AG04449 (cell line): ENCODE results near the gene NF1.
"Not testable (repeated sequence)": the region's sequence is repeated elsewhere in the genome, so short reads cannot be mapped to it uniquely, and the experiment has no call there.

ENCODE experiments used
- CTCF ChIA-PET: fragments of 350-600 bp; formaldehyde crosslinking; extraction: SDS; loops from one replicate; lab custom pipeline; 2021; ENCODE audit warnings: antibody characterized with exemption; lab: Yijun Ruan, JAX
- POLR2A ChIA-PET: fragments of 400-600, 350-600 bp; formaldehyde crosslinking; extraction: SDS; loops from one replicate; lab custom pipeline; 2020; ENCODE audit warnings: antibody characterized with exemption, inconsistent platforms; lab: Yijun Ruan, JAX
- DNase-seq: peaks from one replicate; pipeline ENCODE4 v3.0.0-alpha.2; 2010; ENCODE audit warnings: low read depth, low spot score
- H3K4me3 ChIP-seq: 2 replicates; pipeline ENCODE4 v1.5.1; 2011; ENCODE audit warnings: low read depth, mild to moderate bottlenecking, control low read depth, low read length
- TF ChIP-seq, protein P1 (sequence below): IDR thresholded peaks from one replicate; pipeline ENCODE4 v1.5.1; 2011; ENCODE audit warnings: mild to moderate bottlenecking, moderate library complexity, low read length, control low read depth, inconsistent platforms; ENCODE audit not compliant: insufficient read depth; ENCODE audit errors: missing control alignments

The NF1 gene

DNA sequence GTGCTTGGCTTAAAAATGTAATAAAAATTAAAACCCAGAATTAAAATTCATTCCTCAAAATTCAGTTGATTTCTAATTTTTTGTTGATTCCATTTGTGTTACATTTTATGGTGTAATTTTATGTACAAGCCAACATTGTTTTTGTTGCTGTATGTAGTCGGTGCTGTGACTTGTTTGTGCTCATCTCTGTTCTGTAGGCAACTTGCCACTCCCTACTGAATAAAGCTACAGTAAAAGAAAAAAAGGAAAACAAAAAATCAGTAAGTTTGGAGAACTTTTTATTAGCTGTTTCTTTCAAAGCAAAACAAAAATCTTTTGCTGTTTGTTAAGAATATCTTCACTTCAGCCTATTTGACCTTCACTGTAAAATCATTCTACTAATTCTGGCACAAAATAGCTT lies 158.0 kb downstream of the NF1 start:
- CTCF ChIA-PET: interaction anchor here (1.2 to 2.5 kb wide), 2 partner anchors 37 to 120 kb away, joined by 6 to 8 read pairs; no protein-coding TSS in a partner anchor
- POLR2A ChIA-PET: no interaction called here

DNA sequence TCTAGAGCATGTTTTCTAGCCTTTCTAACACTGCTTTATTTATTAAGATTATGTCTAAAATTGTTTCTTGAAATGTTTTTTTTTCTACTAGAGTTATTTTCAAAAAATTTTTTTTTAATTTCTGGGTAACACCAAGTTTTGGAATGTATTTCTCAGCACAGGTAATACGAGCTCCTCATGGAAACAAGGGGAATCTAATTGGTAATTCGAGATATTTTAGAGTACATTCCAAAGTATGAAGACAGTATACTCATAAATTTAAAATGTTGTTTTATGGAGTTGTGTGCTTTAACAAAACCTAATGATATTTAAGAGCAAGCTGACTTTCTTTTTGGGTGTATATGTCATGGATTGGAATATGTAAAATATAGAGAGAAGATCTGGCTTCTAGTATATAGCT lies 159.9 kb downstream of the NF1 start:
- no peak for DNase-seq
- ChIA-PET POLR2A (no interaction called here), CTCF (interaction anchor here (0.9 to 3.4 kb wide), 5 partner anchors 8 to 118 kb away, joined by 3 to 13 read pairs (median 3); no protein-coding TSS in a partner anchor)
- TF ChIP-seq, protein P1, sequence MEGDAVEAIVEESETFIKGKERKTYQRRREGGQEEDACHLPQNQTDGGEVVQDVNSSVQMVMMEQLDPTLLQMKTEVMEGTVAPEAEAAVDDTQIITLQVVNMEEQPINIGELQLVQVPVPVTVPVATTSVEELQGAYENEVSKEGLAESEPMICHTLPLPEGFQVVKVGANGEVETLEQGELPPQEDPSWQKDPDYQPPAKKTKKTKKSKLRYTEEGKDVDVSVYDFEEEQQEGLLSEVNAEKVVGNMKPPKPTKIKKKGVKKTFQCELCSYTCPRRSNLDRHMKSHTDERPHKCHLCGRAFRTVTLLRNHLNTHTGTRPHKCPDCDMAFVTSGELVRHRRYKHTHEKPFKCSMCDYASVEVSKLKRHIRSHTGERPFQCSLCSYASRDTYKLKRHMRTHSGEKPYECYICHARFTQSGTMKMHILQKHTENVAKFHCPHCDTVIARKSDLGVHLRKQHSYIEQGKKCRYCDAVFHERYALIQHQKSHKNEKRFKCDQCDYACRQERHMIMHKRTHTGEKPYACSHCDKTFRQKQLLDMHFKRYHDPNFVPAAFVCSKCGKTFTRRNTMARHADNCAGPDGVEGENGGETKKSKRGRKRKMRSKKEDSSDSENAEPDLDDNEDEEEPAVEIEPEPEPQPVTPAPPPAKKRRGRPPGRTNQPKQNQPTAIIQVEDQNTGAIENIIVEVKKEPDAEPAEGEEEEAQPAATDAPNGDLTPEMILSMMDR: no peak
- H3K4me3 ChIP-seq: no peak overlapping the region

More for the DNA sequence above, 158.0 kb downstream of the NF1 start:
- TF ChIP-seq, protein P1: no peak
- no peak overlapping the region for H3K4me3 ChIP-seq
- no peak for DNase-seq

DNA sequence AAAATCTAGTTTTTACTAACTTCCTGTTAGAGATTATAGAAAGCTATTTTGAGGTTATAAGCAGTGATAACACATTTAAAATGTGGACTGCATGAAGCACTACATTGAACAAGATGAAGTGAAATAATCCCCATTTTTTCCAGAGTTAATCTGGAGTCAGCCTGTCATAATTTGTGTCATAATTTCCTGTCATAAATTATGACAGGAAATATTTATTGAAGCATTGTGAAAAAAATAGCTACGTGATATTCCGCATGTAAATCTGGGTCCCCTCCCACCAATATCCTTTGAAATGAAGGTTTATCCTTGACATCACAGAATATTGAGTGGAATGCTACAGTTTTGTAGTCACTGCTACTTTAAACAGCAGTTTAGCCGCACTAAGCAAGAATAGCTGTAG lies 162.2 kb downstream of the NF1 start:
- no peak overlapping the region for H3K4me3 ChIP-seq
- CTCF ChIA-PET: interaction anchor here (1.1 to 3.4 kb wide), 3 partner anchors 9 to 116 kb away, joined by 4 to 13 read pairs (median 6); no protein-coding TSS in a partner anchor
- POLR2A ChIA-PET: interaction anchor here (1.7 kb wide), 1 partner anchor 12 kb away, joined by 4 read pairs; no protein-coding TSS in a partner anchor
- TF ChIP-seq, protein P1: no peak
- no peak for DNase-seq

DNA sequence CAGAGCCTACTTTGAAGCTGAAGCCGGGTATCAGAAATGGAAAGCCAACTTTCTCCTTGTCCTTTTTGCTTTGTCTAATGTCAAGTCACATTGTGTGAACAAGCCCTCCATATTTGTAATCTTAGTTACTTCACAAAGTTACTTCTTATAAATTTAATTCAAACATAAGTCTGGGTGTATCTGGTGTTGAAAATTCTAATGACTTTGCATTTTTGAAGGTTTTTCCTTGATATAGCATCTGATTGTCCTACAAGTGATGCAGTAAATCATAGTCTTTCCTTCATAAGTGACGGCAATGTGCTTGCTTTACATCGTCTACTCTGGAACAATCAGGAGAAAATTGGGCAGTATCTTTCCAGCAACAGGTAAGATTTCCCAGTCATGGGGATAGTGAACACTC lies 165.4 kb downstream of the NF1 start:
- ChIA-PET POLR2A (no interaction called here), CTCF (interaction anchor here (1.3 kb wide), 1 partner anchor 9 kb away, joined by 5 read pairs; no protein-coding TSS in a partner anchor)
- no peak for DNase-seq
- TF ChIP-seq, protein P1: no peak
- H3K4me3 ChIP-seq: no peak overlapping the region

DNA sequence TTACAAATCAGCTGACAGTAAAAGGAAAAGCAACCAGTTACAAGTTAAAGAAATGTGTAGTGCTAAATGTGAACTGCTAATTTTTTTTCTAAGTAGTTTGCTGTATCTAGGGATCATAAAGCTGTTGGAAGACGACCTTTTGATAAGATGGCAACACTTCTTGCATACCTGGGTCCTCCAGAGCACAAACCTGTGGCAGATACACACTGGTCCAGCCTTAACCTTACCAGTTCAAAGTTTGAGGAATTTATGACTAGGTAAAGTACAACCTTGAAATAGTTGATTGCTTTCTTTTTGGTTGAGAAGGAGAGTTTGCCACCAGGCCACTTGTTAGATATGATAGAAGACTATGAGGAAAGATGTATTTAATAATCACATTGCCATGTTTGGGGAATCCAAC lies 166.8 kb downstream of the NF1 start:
- DNase-seq: no peak
- ChIA-PET CTCF (interaction anchor here (1.3 kb wide), 1 partner anchor 10 kb away, joined by 5 read pairs; no protein-coding TSS in a partner anchor), POLR2A (no interaction called here)
- TF ChIP-seq, protein P1: no peak
- H3K4me3 ChIP-seq: no peak overlapping the region

DNA sequence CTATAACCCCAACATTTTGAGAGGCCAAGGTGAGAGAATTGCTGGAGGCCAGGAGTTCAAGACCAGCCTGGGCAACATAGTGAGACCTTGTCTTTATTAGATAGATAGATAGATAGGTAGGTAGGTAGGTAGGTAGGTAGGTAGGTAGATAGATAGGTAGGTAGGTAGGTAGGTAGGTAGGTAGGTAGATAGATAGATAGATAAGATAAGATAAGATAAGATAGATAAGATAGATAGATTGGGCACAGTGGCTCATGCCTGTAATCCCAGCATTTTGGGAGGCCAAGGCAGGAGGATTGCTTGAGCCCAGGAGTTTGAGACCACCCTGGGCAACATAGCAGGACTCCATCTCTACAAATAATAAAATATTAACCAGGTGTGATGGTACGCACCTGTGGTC lies 168.1 kb downstream of the NF1 start:
- DNase-seq, H3K4me3 ChIP-seq, POLR2A ChIA-PET, CTCF ChIA-PET: not testable (repeated sequence)

DNA sequence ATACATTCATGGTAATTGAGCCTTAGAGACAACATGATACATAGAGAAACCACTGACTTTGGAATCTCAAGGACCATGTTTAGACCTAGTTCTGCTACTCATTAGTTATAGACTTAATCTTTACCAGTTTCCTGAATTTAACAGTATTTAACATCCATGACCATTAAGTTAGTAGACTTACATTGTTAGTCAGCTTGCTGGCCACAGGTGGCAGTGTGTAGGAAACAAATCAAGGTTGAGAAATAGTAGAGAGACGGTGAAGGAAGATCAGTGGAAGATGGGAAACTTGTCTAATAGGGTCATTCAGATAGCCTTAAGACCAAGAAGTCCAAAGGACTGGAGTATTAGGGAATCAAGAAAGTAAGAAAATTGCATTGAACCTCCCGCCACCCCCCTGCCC lies 171.3 kb downstream of the NF1 start:
- H3K4me3 ChIP-seq: no peak overlapping the region
- POLR2A ChIA-PET: no interaction called here
- CTCF ChIA-PET: interaction anchor here (0.9 to 1.8 kb wide), 3 partner anchors 9 to 36 kb away, joined by 3 to 6 read pairs (median 4); no protein-coding TSS in a partner anchor
- TF ChIP-seq, protein P1: no peak
- DNase-seq: no peak
